Effector CD8-positive, alpha-beta T cell (primary cell): Measurements from ENCODE around the gene ANKRD13D.
A peak's percentile ranks its signal among the peaks of the same experiment; 100 is the strongest.

Experiments used
- DNase-seq: peaks from one replicate; lab custom pipeline; 2025; lab: John Stamatoyannopoulos, UW

The ANKRD13D gene

GRCh38 chr11:67273260-67273990, 15.7 kb upstream of the ANKRD13D start:
- DNase-seq, result no peak

GRCh38 chr11:67274768-67275605, 14.1 kb upstream of the ANKRD13D start:
- DNase-seq, result no peak

- no peak for DNase-seq
Measured at GRCh38 chr11:67275606-67276409, 13.3 kb upstream of the ANKRD13D start.

- no peak for DNase-seq
Measured at GRCh38 chr11:67276781-67277230, 12.3 kb upstream of the ANKRD13D start.

GRCh38 chr11:67277231-67277961, 11.7 kb upstream of the ANKRD13D start:
- DNase-seq, result peak; percentile 79

- no peak for DNase-seq
Measured at GRCh38 chr11:67278135-67278938, 10.8 kb upstream of the ANKRD13D start.

GRCh38 chr11:67278939-67279588, 10.0 kb upstream of the ANKRD13D start:
- no peak for DNase-seq

- DNase-seq, result no peak
Measured at GRCh38 chr11:67279589-67280340, 9.3 kb upstream of the ANKRD13D start.

DNA sequence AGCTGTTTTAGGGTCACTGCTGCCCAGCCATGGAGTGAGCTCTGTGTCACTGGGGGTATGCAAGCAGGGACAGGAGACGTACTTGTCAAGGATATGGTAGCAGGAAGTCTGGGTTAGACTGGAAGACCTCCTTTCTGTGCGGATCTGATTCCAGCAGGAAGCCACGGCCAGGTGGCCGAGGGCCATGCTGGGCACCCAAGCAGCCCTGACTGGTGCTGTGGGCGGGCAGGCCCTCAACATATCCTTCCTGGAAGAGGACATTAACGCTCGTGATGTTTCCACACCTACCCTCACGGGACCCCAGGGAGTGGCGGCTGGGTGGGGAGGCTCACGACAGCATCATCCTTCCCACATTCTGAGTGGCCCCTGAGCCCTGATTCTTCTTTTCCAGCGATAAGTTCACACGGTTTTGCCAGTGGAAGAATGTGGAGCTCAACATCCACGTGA, 8.7 kb upstream of the ANKRD13D start:
- DNase-seq, result no peak

DNA sequence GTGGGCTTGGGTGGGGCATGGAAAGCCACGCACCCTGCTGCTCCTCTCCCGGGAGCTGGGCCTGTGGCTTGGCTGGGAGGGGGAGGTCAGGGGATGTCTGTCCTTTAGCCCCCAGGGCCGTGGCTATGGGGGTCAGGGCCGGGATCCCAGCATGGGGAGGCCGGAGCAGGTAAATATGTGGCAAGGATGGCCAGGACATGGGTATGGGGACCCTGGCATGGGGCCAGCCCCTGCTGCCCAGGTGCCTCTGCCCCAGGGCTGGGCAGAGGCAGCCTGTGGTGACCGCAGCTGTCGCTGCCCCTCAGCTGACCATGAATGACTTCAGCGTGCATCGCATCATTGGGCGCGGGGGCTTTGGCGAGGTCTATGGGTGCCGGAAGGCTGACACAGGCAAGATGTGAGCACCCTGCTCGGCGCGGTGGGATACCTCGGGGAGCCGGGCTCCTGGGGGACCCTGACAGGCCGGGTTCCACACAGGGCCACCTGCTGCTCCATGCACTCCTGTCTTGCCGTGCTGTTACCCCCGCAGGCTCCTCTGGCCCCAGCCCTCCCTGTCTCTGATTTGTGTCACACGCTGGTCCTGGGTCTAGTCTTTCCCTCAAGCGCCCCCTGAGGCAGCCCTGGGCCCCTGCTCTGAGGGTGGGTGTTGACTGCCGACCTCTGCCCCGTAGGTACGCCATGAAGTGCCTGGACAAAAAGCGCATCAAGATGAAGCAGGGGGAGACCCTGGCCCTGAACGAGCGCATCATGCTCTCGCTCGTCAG, 8.1 kb upstream of the ANKRD13D start:
- no peak for DNase-seq

DNA sequence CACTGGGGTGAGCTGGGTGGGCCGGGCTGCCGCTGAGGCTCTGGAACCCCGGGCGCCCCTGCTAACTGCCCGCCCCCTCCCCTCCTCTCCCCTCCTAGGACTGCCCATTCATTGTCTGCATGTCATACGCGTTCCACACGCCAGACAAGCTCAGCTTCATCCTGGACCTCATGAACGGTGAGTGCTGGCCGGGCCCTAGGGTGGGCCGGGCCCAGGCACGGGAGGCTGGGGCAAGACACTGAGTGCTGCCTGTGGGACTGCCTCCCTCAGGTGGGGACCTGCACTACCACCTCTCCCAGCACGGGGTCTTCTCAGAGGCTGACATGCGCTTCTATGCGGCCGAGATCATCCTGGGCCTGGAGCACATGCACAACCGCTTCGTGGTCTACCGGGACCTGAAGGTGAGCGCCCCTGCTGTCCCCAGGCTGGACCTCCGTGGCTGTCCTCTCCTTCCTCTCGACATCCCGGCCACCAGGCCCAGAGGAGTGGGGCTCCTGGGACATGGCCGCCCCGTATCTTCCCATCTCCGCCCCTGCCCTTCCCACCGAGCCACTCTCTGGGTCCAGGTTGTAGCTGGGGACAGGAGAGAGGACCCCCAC, 7.5 kb upstream of the ANKRD13D start:
- DNase-seq, result no peak

GRCh38 chr11:67282155-67282875, 6.8 kb upstream of the ANKRD13D start:
- no peak for DNase-seq

- DNase-seq, result no peak
Measured at GRCh38 chr11:67282876-67283371, 6.2 kb upstream of the ANKRD13D start.

DNA sequence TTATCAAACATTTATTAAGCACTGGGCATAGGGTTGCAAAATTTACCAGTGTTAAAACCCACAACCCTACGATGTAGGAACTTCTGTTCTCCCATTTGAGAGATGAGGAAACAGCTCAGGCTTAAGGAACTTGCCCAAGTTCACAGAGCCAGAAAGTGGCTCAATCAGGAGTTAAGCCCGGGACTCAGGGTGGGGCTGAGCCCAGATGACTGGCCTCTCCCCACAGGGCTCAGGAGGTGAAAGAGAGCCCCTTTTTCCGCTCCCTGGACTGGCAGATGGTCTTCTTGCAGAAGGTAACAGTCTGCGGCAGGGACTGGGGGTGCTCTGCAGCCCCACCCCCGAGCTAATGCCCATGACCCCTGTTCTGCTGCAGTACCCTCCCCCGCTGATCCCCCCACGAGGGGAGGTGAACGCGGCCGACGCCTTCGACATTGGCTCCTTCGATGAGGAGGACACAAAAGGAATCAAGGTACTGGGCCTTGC, 5.6 kb upstream of the ANKRD13D start:
- DNase-seq, result no peak

DNA sequence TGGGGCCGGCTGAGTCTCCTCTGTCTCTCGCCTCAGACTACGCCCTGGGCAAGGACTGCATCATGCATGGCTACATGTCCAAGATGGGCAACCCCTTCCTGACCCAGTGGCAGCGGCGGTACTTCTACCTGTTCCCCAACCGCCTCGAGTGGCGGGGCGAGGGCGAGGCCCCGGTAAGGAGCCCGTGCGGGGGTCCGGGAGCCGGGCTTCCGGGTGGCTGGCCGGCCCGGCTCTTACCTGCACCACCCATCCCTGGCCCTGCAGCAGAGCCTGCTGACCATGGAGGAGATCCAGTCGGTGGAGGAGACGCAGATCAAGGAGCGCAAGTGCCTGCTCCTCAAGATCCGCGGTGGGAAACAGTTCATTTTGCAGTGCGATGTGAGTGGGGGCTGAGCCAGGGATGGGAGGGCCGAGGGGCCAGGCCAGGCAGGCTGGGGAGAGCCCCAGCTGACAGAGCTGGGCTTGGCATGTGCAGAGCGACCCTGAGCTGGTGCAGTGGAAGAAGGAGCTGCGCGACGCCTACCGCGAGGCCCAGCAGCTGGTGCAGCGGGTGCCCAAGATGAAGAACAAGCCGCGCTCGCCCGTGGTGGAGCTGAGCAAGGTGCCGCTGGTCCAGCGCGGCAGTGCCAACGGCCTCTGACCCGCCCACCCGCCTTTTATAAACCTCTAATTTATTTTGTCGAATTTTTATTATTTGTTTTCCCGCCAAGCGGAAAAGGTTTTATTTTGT, 4.1 kb upstream of the ANKRD13D start:
- no peak for DNase-seq
